DMS114 treated with DMSO at 0.1 percent for 48 hours (cell line): ENCODE data around the gene DPF3.
"Not testable (repeated sequence)": the region's sequence is repeated elsewhere in the genome, so short reads cannot be mapped to it uniquely, and the experiment has no call there.

Experiments used
- DNase-seq: peaks from one replicate; lab custom pipeline; 2025; ENCODE audit not compliant: unreplicated experiment; lab: John Stamatoyannopoulos, UW

DPF3 gene

DNA sequence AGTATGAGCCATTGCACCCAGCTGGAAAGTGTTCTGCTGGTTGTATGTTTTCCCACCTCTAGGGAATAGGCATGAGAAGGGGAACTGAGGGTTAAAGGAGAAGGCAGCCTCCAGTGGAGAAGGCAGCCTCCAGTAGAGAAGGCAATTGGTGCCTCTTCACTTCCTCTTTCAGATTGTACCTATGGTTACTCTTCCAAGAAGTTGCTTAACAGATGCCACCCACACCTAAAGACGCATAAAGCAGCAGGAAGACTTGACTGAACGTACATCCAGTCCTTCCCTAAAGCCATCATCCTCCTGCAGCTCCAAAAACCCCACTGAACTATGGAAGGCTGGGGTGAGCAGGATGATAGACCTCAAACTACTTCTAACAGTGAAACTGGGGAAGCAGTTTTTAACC is 13.1 kb downstream of the DPF3 start:
- no peak for DNase-seq

- DNase-seq: no peak
Measured at GRCh38 chr14:72880164-72880563, 13.7 kb downstream of the DPF3 start.

DNA sequence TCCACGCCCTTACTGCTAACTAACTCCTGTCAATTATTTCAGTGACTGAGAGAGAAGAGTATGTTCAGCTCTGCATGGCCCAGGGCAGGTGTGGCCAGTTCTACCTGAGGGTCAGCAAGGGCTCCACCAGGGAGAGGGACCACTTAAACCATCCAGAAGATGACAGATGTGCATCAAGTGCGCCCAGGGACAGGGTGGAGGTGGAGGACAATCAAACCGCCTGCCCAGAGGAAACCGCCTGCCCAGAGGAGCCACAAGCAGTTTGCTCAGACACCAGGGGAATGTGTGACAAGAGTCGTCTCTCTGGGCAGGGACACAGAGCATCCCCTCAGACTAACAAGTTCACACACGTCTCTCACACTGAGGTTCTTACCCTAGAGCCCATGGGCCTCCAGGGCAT is 14.5 kb downstream of the DPF3 start:
- no peak for DNase-seq

GRCh38 chr14:72878746-72879145 is 15.2 kb downstream of the DPF3 start:
- DNase-seq: no peak

GRCh38 chr14:72876710-72877063 is 17.2 kb downstream of the DPF3 start:
- no peak for DNase-seq

- no peak for DNase-seq
Measured at GRCh38 chr14:72876005-72876709, 17.7 kb downstream of the DPF3 start.

- not testable (repeated sequence) for DNase-seq
Measured at GRCh38 chr14:72870878-72871277, 23.0 kb downstream of the DPF3 start.

DNA sequence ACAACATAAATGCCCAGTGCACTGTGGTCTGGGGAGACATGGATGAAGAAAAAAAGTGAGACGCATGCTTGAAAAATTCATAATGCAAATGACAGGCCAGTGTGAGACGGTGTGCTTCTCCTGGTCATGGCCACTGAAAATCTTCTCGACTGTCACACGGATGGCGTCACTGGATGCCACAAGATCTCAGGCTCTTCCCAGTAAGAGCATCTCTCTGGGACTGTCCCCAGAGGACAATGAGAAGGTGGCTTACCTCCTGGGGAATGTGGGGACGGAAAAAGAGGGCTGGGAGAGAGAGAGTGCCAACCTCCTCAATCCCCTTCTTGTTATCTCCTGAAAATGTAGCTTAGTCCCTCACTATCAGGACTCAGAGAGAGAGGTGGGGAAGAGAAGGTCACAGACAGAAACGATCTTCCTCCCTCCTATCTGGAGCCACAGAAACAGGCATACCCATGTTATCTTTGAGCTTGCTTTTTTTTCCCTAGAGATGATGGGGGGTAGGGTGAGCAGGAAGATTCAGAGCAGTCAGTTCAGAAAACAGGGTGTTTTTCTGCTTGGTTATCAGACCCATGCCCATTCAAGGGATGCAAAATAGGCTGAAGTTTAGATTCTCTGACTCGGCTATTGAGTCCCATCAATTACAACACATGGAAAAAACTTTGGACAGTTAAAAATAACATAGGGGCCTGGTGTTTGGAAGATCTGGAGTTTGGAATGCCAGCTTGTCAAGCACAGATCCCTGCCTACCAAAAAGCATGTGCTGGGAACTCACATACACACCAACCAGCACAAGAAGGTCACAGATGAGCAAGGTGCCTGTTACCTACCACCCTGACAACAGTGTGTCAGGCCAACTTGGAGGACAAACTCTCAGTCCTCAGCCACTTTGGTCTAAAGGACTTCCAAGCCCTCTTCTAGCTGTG is 24.2 kb downstream of the DPF3 start:
- DNase-seq: no peak

DNA sequence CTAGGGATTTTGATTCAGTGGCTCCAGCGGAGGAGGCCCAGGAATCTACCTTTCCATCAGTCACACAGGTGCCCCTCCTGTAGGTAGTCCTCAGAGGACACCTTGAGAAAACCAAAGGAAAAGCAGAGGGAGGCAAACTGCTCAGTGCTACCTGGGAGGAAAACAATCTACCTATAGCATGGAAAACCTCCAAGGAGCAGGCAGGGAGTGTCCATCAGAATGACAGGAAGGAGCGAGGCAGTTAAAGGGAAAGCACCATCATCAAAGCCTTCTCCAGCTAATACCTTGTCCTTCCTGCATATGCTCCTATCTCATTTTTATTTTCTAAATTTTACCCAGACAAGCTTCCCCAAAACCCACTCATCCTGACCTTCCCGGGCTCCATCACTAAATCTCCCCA is 25.4 kb downstream of the DPF3 start:
- DNase-seq: no peak

- no peak for DNase-seq
Measured at GRCh38 chr14:72864712-72865365, 29.1 kb downstream of the DPF3 start.

GRCh38 chr14:72863216-72864006 is 30.5 kb downstream of the DPF3 start:
- DNase-seq: no peak

DNA sequence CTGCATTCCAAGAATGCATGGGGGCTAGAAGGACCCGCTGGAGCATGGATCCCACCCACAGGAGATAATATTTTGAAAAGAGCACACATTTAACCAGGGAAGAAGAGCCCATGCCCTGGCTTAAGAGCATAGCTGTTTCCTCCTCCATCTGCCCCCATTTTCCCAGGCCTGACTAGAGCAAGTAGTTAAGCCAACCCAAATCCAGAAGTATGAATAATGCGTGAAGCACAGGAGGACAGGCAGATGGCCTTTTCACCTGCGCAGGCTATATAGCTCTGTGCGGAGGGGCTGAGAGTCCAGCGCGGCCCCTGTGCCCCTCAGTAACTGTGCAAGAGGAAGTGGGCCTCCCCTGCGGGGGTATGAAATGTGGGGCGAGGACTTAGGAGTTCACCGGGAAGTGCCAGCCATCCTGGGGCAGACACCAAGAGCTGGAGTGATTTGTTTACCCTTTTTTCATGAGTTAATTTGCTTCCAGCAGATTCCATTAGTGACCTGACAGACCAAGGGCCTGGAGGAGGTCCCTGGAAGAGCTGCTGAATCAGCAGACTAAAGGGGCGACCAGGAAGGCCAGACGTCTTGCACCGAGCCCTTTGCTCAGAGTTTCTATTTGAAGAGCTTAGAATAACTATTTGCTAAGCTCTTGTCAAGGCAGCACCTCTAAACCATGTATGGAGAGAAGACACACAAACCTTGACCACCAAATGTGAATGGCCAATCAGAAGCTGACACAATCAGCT is 37.2 kb downstream of the DPF3 start:
- no peak for DNase-seq

- DNase-seq: no peak
Measured at GRCh38 chr14:72855913-72856312, 38.0 kb downstream of the DPF3 start.

- DNase-seq: no peak
Measured at GRCh38 chr14:72852194-72852593, 41.7 kb downstream of the DPF3 start.

DNA sequence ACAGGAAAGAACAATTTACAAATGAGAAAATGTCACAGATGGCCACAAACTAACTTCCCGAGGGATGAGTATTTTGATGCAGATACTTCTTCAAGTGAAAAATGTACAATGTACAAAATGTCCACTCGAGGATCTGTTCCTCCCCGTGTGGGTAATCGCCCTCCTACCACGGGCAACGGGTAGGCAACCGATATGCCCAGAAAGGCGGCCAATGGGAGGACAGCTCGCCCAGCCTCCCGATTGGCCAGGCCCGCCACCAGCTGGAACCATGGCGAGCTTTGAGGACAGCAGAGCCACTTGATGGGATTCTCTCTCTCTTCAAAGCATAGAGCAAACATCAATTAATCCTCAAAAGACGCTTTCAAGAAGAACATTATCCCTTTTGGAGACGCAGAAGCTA is 42.3 kb downstream of the DPF3 start:
- DNase-seq: no peak

DNA sequence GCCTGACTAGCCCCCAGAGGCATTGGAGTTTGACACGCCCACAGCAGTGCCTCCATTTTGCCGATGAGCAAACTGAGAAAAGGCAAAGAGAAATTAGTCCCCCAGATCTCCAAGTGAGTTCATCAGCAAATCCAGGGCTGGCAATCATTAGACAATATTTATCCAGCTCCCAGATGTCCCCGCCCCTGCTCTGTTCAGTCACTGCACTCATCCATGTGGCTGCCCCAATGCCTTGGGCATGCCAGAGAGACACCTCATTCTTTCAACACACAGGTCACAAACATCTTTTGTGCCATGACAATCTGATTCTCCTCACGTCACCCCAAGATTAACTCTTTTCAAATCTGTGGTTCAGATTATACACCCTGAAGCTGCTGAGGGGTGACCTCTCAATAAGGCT is 43.5 kb downstream of the DPF3 start:
- no peak for DNase-seq

GRCh38 chr14:72849222-72849621 is 44.7 kb downstream of the DPF3 start:
- DNase-seq: no peak

- no peak for DNase-seq
Measured at GRCh38 chr14:72847721-72848120, 46.2 kb downstream of the DPF3 start.

DNA sequence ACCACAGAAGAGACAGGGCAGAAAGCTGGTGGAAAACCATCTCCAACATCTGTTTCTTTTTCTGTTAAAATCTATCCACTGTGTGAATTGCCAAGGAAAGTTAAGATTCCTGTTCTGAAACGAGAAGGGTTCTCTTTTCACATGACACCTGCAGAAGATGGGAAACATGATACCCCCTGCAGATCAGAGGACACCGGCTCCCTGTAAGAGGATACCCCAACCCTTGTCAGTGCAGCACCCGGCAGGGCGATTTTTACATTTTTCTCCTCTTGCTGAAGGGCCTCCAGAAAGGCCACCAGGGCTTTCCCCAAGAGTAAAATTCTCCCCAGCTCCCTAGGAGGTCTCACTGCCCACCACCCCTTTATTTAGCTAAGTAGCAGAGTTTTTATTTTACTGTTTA is 48.2 kb downstream of the DPF3 start:
- no peak for DNase-seq

DNA sequence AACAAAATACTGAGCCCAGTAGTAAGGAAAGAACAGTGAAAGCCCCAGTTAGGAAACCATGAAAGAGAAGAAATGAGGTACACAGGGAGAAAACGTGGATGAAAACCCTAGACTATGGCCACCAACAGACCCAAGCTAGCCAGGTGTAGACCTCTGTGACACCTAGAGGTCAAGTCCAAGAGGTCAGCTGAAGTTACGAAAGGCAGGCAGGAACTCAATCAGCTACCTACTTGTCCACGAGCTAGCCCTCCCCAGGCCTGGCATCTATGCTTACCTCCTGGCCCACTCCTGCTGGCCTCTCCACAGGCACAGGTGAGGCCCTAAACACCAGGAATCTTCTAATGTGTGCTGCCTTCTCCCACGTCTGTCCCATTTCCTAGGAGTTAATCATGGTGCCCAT is 48.7 kb downstream of the DPF3 start:
- no peak for DNase-seq
